ENCODE results near the gene LRRN2.

Gene LRRN2

GRCh38 chr1:204649721-204650521 is 35.6 kb downstream of the LRRN2 start:
- TF ChIP-seq TOX (CRISPR knock-in tag; IDR thresholded peaks at IDR 0.05; ENCODE audit: borderline replicate concordance) (no peak), ISL1 (CRISPR knock-in tag; IDR thresholded peaks at IDR 0.05) (no peak), ZNF565 (CRISPR knock-in tag; conservative IDR thresholded peaks at IDR 0.05; ENCODE audit: low read depth) (no peak), ZC3H10 (CRISPR knock-in tag; IDR thresholded peaks at IDR 0.05) (no peak), CREB5 (CRISPR knock-in tag; IDR thresholded peaks at IDR 0.05; ENCODE audit: low read depth) (no peak), ZFP30 (CRISPR knock-in tag; IDR thresholded peaks at IDR 0.05) (no peak), BACH2 (CRISPR knock-in tag; IDR thresholded peaks at IDR 0.05; ENCODE audit: borderline replicate concordance) (no peak), CSDC2 (CRISPR knock-in tag; IDR thresholded peaks at IDR 0.05) (no peak), ZNF8 (CRISPR knock-in tag; IDR thresholded peaks at IDR 0.05) (no peak), ZFP3 (CRISPR knock-in tag; IDR thresholded peaks at IDR 0.05) (no peak), CSRNP3 (CRISPR knock-in tag; IDR thresholded peaks at IDR 0.05) (no peak), GLIS3 (CRISPR knock-in tag; IDR thresholded peaks at IDR 0.05) (no peak)
- no peak for ATAC-seq

- no peak for ATAC-seq
- TF ChIP-seq CSRNP3 (CRISPR knock-in tag; IDR thresholded peaks at IDR 0.05) (no peak), ZFP3 (CRISPR knock-in tag; IDR thresholded peaks at IDR 0.05) (no peak), PATZ1 (CRISPR knock-in tag; IDR thresholded peaks at IDR 0.05; ENCODE audit: borderline replicate concordance) (no peak), ZNF70 (CRISPR knock-in tag; IDR thresholded peaks at IDR 0.05) (no peak), ESRRG (CRISPR knock-in tag; IDR thresholded peaks at IDR 0.05) (no peak), SNAI2 (CRISPR knock-in tag; IDR thresholded peaks at IDR 0.05) (no peak), OSR1 (CRISPR knock-in tag; IDR thresholded peaks at IDR 0.05) (no peak)
Observed at GRCh38 chr1:204648576-204648975, 37.0 kb downstream of the LRRN2 start.

GRCh38 chr1:204647805-204648153 is 37.8 kb downstream of the LRRN2 start:
- TF ChIP-seq BACH2 (CRISPR knock-in tag; IDR thresholded peaks at IDR 0.05; ENCODE audit: borderline replicate concordance) (no peak), ARNTL (CRISPR knock-in tag; IDR thresholded peaks at IDR 0.05; ENCODE audit: borderline replicate concordance, low read depth) (no peak), GLIS3 (CRISPR knock-in tag; IDR thresholded peaks at IDR 0.05) (no peak), TOX (CRISPR knock-in tag; IDR thresholded peaks at IDR 0.05; ENCODE audit: borderline replicate concordance) (no peak), ZFP30 (CRISPR knock-in tag; IDR thresholded peaks at IDR 0.05) (no peak), CREB5 (CRISPR knock-in tag; IDR thresholded peaks at IDR 0.05; ENCODE audit: low read depth) (no peak), ISL1 (CRISPR knock-in tag; IDR thresholded peaks at IDR 0.05) (no peak), ESRRG (CRISPR knock-in tag; IDR thresholded peaks at IDR 0.05) (no peak)
- no peak for ATAC-seq

- ATAC-seq: peak; percentile 72
- no peak for TF ChIP-seq ZFP30 (CRISPR knock-in tag; IDR thresholded peaks at IDR 0.05)
- TF ChIP-seq ZNF8 (CRISPR knock-in tag; IDR thresholded peaks at IDR 0.05): no peak
- TF ChIP-seq OSR1 (CRISPR knock-in tag; IDR thresholded peaks at IDR 0.05): 0 out of 2 replicates have a peak, but pooled peaks have one; percentile 32
- no peak for TF ChIP-seq TCF4 (CRISPR knock-in tag; IDR thresholded peaks at IDR 0.05; ENCODE audit: borderline replicate concordance)
- TF ChIP-seq CSDC2 (CRISPR knock-in tag; IDR thresholded peaks at IDR 0.05): peak; percentile 92
- no peak for TF ChIP-seq TOX (CRISPR knock-in tag; IDR thresholded peaks at IDR 0.05; ENCODE audit: borderline replicate concordance)
- TF ChIP-seq ARNTL (CRISPR knock-in tag; IDR thresholded peaks at IDR 0.05; ENCODE audit: borderline replicate concordance, low read depth): no peak
- TF ChIP-seq ZNF70 (CRISPR knock-in tag; IDR thresholded peaks at IDR 0.05): no peak
- no peak for TF ChIP-seq POU6F1 (CRISPR knock-in tag; IDR thresholded peaks at IDR 0.05; ENCODE audit: borderline replicate concordance, low read depth)
- no peak for TF ChIP-seq ISL1 (CRISPR knock-in tag; IDR thresholded peaks at IDR 0.05)
- TF ChIP-seq SNAI2 (CRISPR knock-in tag; IDR thresholded peaks at IDR 0.05): peak; percentile 93
- TF ChIP-seq BACH2 (CRISPR knock-in tag; IDR thresholded peaks at IDR 0.05; ENCODE audit: borderline replicate concordance): no peak
- TF ChIP-seq ZNF565 (CRISPR knock-in tag; conservative IDR thresholded peaks at IDR 0.05; ENCODE audit: low read depth): no peak
- no peak for TF ChIP-seq PPARA (CRISPR knock-in tag; IDR thresholded peaks at IDR 0.05; ENCODE audit: borderline replicate concordance)
- no peak for TF ChIP-seq CREB5 (CRISPR knock-in tag; IDR thresholded peaks at IDR 0.05; ENCODE audit: low read depth)
- TF ChIP-seq ZC3H10 (CRISPR knock-in tag; IDR thresholded peaks at IDR 0.05): no peak
- peak; percentile 38; the same call in 1 of the 2 replicates for TF ChIP-seq ZFP3 (CRISPR knock-in tag; IDR thresholded peaks at IDR 0.05)
Observed at GRCh38 chr1:204647114-204647804, 38.3 kb downstream of the LRRN2 start.

Data from SK-N-SH treated with all-trans-retinoic acid at 6 μM for 48 hours (cell line).